HCT116 (cell line): Measurements from ENCODE around the gene SPATA33. TPM values are rescaled to one million over a fixed set of nuclear protein-coding genes. Genes with fewer than 3 reads are reported as not detected.

Experiments used
- ATAC-seq: fragments of 200-7000 bp; cut with Tn5 transposase; 2 replicates; pipeline ENCODE4 v1.9.1; 2020; ENCODE audit warnings: mild to moderate bottlenecking, moderate library complexity
- BruUV-seq: library from RNA; stranded (reverse); fragments of 400-500 nt; replicated peaks from 2 replicates; lab custom pipeline; 2021; lab: Mats Ljungman, UMichigan
- CTCF ChIA-PET: fragments of 300-600 bp; sonication (Branson Sonifier 250); formaldehyde crosslinking; loops from one replicate; lab custom pipeline; 2021; ENCODE audit warnings: antibody characterized with exemption; lab: Charles Lee
- POLR2A ChIA-PET: fragments of 300-600, 350-600 bp; sonication (Branson Sonifier 250); formaldehyde crosslinking; loops from one replicate; lab custom pipeline; 2021; ENCODE audit warnings: antibody characterized with exemption; lab: Charles Lee
- RAD21 ChIA-PET, 2 experiments: fragments of 300-600 bp; sonication (Branson Sonifier 250); formaldehyde crosslinking; loops; one replicate each; lab custom pipeline; 2023; ENCODE audit warnings: low total read pairs in 2 of 2; ENCODE audit not compliant: uncharacterized antibody in 2 of 2, unreplicated experiment in 2 of 2, low non-redundant PET in 1 of 2; lab: Charles Lee
- DNase-seq: peaks from one replicate; pipeline ENCODE4 v3.0.0-alpha.2; 2010; ENCODE audit warnings: low read depth, low spot score
- H2AFZ ChIP-seq: fragments of 200-600 bp; shearing (Covaris generic), sonication (generic); 2 replicates; pipeline ENCODE4 v1.6.1; 2017; ENCODE audit warnings: low read depth, mixed run types, mixed read lengths, antibody characterized with exemption, low read length; ENCODE audit not compliant: poor library complexity, severe bottlenecking
- H3K27ac ChIP-seq: 2 replicates; pipeline ENCODE4 v1.5.1; 2012; ENCODE audit warnings: low read depth, low read length
- H3K27me3 ChIP-seq: fragments of 200-600 bp; sonication (generic); 2 replicates; pipeline ENCODE4 v1.6.1; 2016; ENCODE audit warnings: mixed run types, low read length, mixed read lengths; ENCODE audit not compliant: insufficient read depth
- H3K36me3 ChIP-seq, 2 experiments: fragments of 200-500 bp in 1 of 2; fragments of 200-600 bp in 1 of 2; sonication (Bioruptor generic) in 1 of 2; sonication (generic) in 1 of 2; 2 replicates each; pipeline versions ENCODE4 v1.5.1 to v1.6.1; 2014 to 2016; ENCODE audit warnings: low read length in 2 of 2, inconsistent platforms in 1 of 2, mixed read lengths in 1 of 2, mixed run types in 1 of 2; ENCODE audit not compliant: insufficient read depth in 2 of 2, control insufficient read depth in 1 of 2
- H3K4me1 ChIP-seq, 2 experiments: fragments of 200-600 bp in 1 of 2; sonication (generic) in 1 of 2; 2 replicates each; pipeline versions ENCODE4 v1.5.1 to v1.6.1; 2012 to 2017; ENCODE audit warnings: low read length in 2 of 2, inconsistent platforms in 1 of 2, mild to moderate bottlenecking in 1 of 2, mixed read lengths in 1 of 2, mixed run types in 1 of 2, moderate library complexity in 1 of 2; ENCODE audit not compliant: insufficient read depth in 2 of 2, control insufficient read depth in 1 of 2
- H3K4me2 ChIP-seq: fragments of 200-600 bp; sonication (generic); 2 replicates; pipeline ENCODE4 v1.6.1; 2017; ENCODE audit warnings: mixed run types, low read length, mixed read lengths
- H3K4me3 ChIP-seq, 2 experiments: fragments of 200-600 bp in 1 of 2; sonication (generic) in 1 of 2; replicated peaks in 1 of 2; 2 replicates each; pipeline ENCODE4 v1.5.1; 2011 to 2016; ENCODE audit warnings: low read length in 2 of 2, control low read depth in 1 of 2, low read depth in 1 of 2, mild to moderate bottlenecking in 1 of 2, mixed read lengths in 1 of 2, mixed run types in 1 of 2
- H3K79me2 ChIP-seq: fragments of 200-600 bp; sonication (generic); 2 replicates; pipeline ENCODE4 v1.6.1; 2017; ENCODE audit warnings: mild to moderate bottlenecking, mixed run types, low read length, moderate library complexity, mixed read lengths; ENCODE audit not compliant: insufficient read depth
- H3K9ac ChIP-seq: fragments of 200-600 bp; sonication (generic); 2 replicates; pipeline ENCODE4 v1.6.1; 2016; ENCODE audit warnings: low read length, mixed read lengths
- H3K9me2 ChIP-seq: fragments of 200-600 bp; sonication (generic), shearing (Covaris generic); 2 replicates; pipeline ENCODE4 v1.6.1; 2017; ENCODE audit warnings: mixed run types, mild to moderate bottlenecking, moderate library complexity; ENCODE audit not compliant: insufficient read depth
- H3K9me3 ChIP-seq, 2 experiments: fragments of 200-500 bp in 1 of 2; fragments of 200-600 bp in 1 of 2; sonication (Bioruptor generic) in 1 of 2; sonication (generic) in 1 of 2; 2 replicates each; pipeline ENCODE4 v1.6.1; 2014 to 2017; ENCODE audit warnings: low read length in 2 of 2, mixed read lengths in 2 of 2, inconsistent platforms in 1 of 2, low read depth in 1 of 2, mild to moderate bottlenecking in 1 of 2, mixed run types in 1 of 2, moderate library complexity in 1 of 2; ENCODE audit not compliant: control insufficient read depth in 1 of 2, insufficient read depth in 1 of 2
- H4K20me1 ChIP-seq: fragments of 200-600 bp; sonication (generic), shearing (Covaris generic); 2 replicates; pipeline ENCODE4 v1.6.1; 2017; ENCODE audit warnings: mixed run types, mild to moderate bottlenecking, moderate library complexity; ENCODE audit not compliant: insufficient read depth
- CBX3 ChIP-seq: IDR thresholded peaks from 2 replicates; pipeline ENCODE4 v1.6.1; 2012; ENCODE audit warnings: low read depth
- CEBPB ChIP-seq: IDR thresholded peaks from 2 replicates; pipeline ENCODE4 v1.6.1; 2012; ENCODE audit warnings: low read depth
- EGR1 ChIP-seq: IDR thresholded peaks from 2 replicates; pipeline ENCODE4 v1.6.1; 2012; ENCODE audit warnings: low read depth
- EZH2 ChIP-seq: fragments of 200-600 bp; sonication (generic); IDR thresholded peaks from 2 replicates; pipeline ENCODE4 v1.6.1; 2017; ENCODE audit warnings: antibody characterized with exemption, mixed run types
- JUND ChIP-seq: IDR thresholded peaks from 2 replicates; pipeline ENCODE4 v1.6.1; 2012
- POLR2A ChIP-seq: IDR thresholded peaks from 2 replicates; pipeline ENCODE4 v1.7.0; 2011; ENCODE audit warnings: borderline replicate concordance; ENCODE audit not compliant: insufficient read depth, insufficient read length; ENCODE audit errors: extremely low read depth
- POLR2AphosphoS5 ChIP-seq: IDR thresholded peaks from 2 replicates; pipeline ENCODE4 v1.6.1; 2011; ENCODE audit warnings: mild to moderate bottlenecking, low read depth, low read length, moderate library complexity
- RAD21 ChIP-seq: IDR thresholded peaks from 2 replicates; pipeline ENCODE4 v1.6.1; 2012; ENCODE audit warnings: low read depth, mild to moderate bottlenecking
- SIN3A ChIP-seq: IDR thresholded peaks from 2 replicates; pipeline ENCODE4 v1.6.1; 2012; ENCODE audit warnings: low read depth
- SP1 ChIP-seq: IDR thresholded peaks from 2 replicates; pipeline ENCODE4 v1.6.1; 2012; ENCODE audit warnings: low read depth
- TCF7L2 ChIP-seq: IDR thresholded peaks from 2 replicates; pipeline ENCODE4 v1.7.0; 2011; ENCODE audit warnings: borderline replicate concordance, inconsistent platforms; ENCODE audit not compliant: insufficient read depth, insufficient read length; ENCODE audit errors: extremely low read depth
- YY1 ChIP-seq: IDR thresholded peaks from 2 replicates; pipeline ENCODE4 v1.6.1; 2011; ENCODE audit warnings: low read length, low read depth, moderate library complexity, mild to moderate bottlenecking; ENCODE audit not compliant: insufficient replicate concordance; ENCODE audit errors: extremely low read depth
- ZNF274 ChIP-seq: fragments of 200-500 bp; sonication (Bioruptor generic); IDR thresholded peaks from 2 replicates; pipeline ENCODE4 v1.6.1; 2014; ENCODE audit warnings: mild to moderate bottlenecking, low read depth, low read length, inconsistent platforms
- intact Hi-C: fragments of 100-400 bp; cut with micrococcal nuclease; formaldehyde crosslinking; loops from 2 replicates; pipeline ENCODE4 v1.10.0; 2022
- total RNA-seq: library from RNA; stranded (reverse); gene quantifications from one replicate; pipeline ENCODE4 v1.2.1, GENCODE V29; 2021; ENCODE audit not compliant: unreplicated experiment

Gene SPATA33
- total RNA-seq, 1 experiment from 2014 or later, result 24.9 TPM

GRCh38 chr16:89642574-89642973 lies 15.1 kb upstream of the SPATA33 start:
- TF ChIP-seq CBX3, result no peak
- TF ChIP-seq POLR2A, result no peak
- TF ChIP-seq EZH2, result no peak
- no peak for TF ChIP-seq CEBPB
- TF ChIP-seq SP1, result no peak
- no peak for TF ChIP-seq SIN3A
- no peak for TF ChIP-seq RAD21
- TF ChIP-seq JUND, result no peak
- no peak for TF ChIP-seq EGR1
- TF ChIP-seq TCF7L2, result no peak
- TF ChIP-seq, all 23 proteins: peak for 0
- ChIA-PET RAD21 (interaction anchor here (0.7 to 2.0 kb wide), 3 partner anchors 27 to 43 kb away, joined by 3 to 10 read pairs (median 4); no protein-coding TSS in a partner anchor), CTCF (interaction anchor here (0.9 to 1.8 kb wide), 2 partner anchors 41 to 43 kb away, joined by 3 to 6 read pairs; no protein-coding TSS in a partner anchor), POLR2A (no interaction called here)
- no TSS peak for BruUV-seq
- no peak overlapping the region for H3K4me2 ChIP-seq
- ATAC-seq (no peak), DNase-seq (no peak)
- no peak overlapping the region for H2AFZ ChIP-seq
- H3K4me3 ChIP-seq, result no peak overlapping the region
- H3K27ac ChIP-seq, result no peak overlapping the region
- H3K4me1 ChIP-seq, result peaks cover 8 to 26% of the 10 kb centered on the region in 2 experiments; a peak in 3 of 4 replicates
- no peaks in the 10 kb centered on the region for H3K79me2 ChIP-seq
- no peaks in the 10 kb centered on the region for H3K9me2 ChIP-seq
- no peak overlapping the region for H3K9ac ChIP-seq
- no peaks in the 10 kb centered on the region for H4K20me1 ChIP-seq
- H3K36me3 ChIP-seq, result peaks cover 12 to 15% of the 10 kb centered on the region in 2 experiments; a peak in 3 of 4 replicates
- intact Hi-C loops, result no loop called here
- H3K27me3 ChIP-seq, result no peaks in the 10 kb centered on the region
- H3K9me3 ChIP-seq, result no peaks in the 10 kb centered on the region

- Histone ChIP-seq H3K27me3 (no peaks in the 10 kb centered on the region), H3K36me3 (peaks cover 12 to 19% of the 10 kb centered on the region in 2 experiments; a peak in 3 of 4 replicates), H3K9me3 (no peaks in the 10 kb centered on the region), H3K79me2 (no peaks in the 10 kb centered on the region), H3K4me3 (no peak overlapping the region), H3K4me1 (peaks cover 8 to 26% of the 10 kb centered on the region in 2 experiments; a peak in 3 of 4 replicates), H3K9ac (no peak overlapping the region), H3K4me2 (no peak overlapping the region), H4K20me1 (no peaks in the 10 kb centered on the region), H3K9me2 (no peaks in the 10 kb centered on the region), H2AFZ (no peak overlapping the region), H3K27ac (no peak overlapping the region)
- peak; percentile 28; the same call in 1 of the 2 replicates for ATAC-seq
- ChIA-PET CTCF (no interaction called here), POLR2A (no interaction called here), RAD21 (no interaction called here)
- no TSS peak for BruUV-seq
- no peak for DNase-seq
- intact Hi-C loops, result no loop called here
- TF ChIP-seq POLR2AphosphoS5 (peak; percentile 19; the same call in 1 of the 2 replicates), YY1 (no peak), ZNF274 (no peak), CBX3 (no peak)
Observed at GRCh38 chr16:89643769-89644300, 13.8 kb upstream of the SPATA33 start.
